ENCODE measurements around the gene DBH. TPM values are rescaled to one million over a fixed set of nuclear protein-coding genes. Genes with fewer than 3 reads are reported as not detected.
"Not testable (repeated sequence)": the region's sequence is repeated elsewhere in the genome, so short reads cannot be mapped to it uniquely, and the experiment has no call there.

DBH gene
- total RNA-seq, 1 donor: not detected

GRCh38 chr9:133669182-133669801, 33.1 kb downstream of the DBH start:
- DNase-seq (ENCODE audit: low read depth): no peak
- no peak overlapping the region for H3K4me3 ChIP-seq (ENCODE audit: low read depth, low read length)
- no peak for TF ChIP-seq CTCF (IDR thresholded peaks at IDR 0.05; ENCODE audit: insufficient read depth, low read length)

GRCh38 chr9:133670466-133670865, 34.3 kb downstream of the DBH start:
- no peak overlapping the region for H3K4me3 ChIP-seq (ENCODE audit: low read depth, low read length)
- no peak for TF ChIP-seq CTCF (IDR thresholded peaks at IDR 0.05; ENCODE audit: insufficient read depth, low read length)
- DNase-seq (ENCODE audit: low read depth): no peak

DNA sequence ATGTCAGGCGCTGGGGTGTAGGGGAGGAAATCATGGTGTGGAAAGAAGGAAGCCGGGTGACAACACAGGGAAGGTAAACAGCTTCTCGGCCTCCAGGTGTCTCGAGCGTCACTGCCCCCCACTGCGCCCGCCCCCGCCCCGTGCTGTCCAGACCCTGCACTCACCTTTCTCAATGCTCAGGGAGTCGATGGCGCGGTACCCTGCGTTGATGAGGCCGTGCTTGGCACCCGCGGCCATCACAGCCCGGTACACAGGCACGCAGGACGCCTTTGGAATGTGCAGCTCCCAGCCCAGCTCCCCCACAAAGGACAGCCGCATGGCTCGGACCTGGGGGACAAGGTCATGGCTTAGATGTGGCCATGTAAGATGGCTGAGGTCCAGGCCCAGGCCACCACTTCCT, 35.2 kb downstream of the DBH start:
- no peak overlapping the region for H3K4me3 ChIP-seq (ENCODE audit: low read depth, low read length)
- no peak for DNase-seq (ENCODE audit: low read depth)
- no peak for TF ChIP-seq CTCF (IDR thresholded peaks at IDR 0.05; ENCODE audit: insufficient read depth, low read length)

- H3K4me3 ChIP-seq (ENCODE audit: low read depth, low read length): no peak overlapping the region
- DNase-seq (ENCODE audit: low read depth): no peak
- no peak for TF ChIP-seq CTCF (IDR thresholded peaks at IDR 0.05; ENCODE audit: insufficient read depth, low read length)
Measured at GRCh38 chr9:133672503-133673257, 36.5 kb downstream of the DBH start.

DNA sequence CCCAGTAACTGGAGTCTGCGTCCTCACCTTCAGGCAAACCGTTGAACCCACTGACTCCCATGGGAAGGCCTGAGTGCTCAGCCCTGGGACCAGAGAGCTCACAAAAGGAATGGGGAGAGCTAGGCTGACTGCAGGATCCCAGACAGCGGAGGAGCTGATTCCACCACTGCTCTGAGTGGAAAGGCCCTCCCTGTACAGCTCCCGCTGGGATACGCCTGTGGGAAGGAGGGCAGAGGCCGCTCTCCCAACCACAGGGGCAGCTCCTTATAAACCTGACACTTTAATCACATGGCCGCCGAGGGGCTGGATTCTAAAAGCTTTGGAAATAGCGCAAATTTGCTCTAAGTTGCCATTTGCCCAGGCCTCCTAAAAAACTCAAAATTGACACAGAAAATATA, 37.1 kb downstream of the DBH start:
- DNase-seq (ENCODE audit: low read depth): no peak
- TF ChIP-seq CTCF (IDR thresholded peaks at IDR 0.05; ENCODE audit: insufficient read depth, low read length): no peak
- H3K4me3 ChIP-seq (ENCODE audit: low read depth, low read length): no peak overlapping the region

GRCh38 chr9:133674091-133674490, 37.9 kb downstream of the DBH start:
- H3K4me3 ChIP-seq (ENCODE audit: low read depth, low read length): no peak overlapping the region
- DNase-seq (ENCODE audit: low read depth): no peak
- no peak for TF ChIP-seq CTCF (IDR thresholded peaks at IDR 0.05; ENCODE audit: insufficient read depth, low read length)

- H3K4me3 ChIP-seq (ENCODE audit: low read depth, low read length); DNase-seq (ENCODE audit: low read depth): not testable (repeated sequence)
Measured at GRCh38 chr9:133675796-133676195, 39.6 kb downstream of the DBH start.
